Measurements from ENCODE around the gene AUH. TPM values are rescaled to one million over a fixed set of nuclear protein-coding genes. Genes with fewer than 3 reads are reported as not detected.

The AUH gene
- total and polyA plus RNA-seq, 2 experiments from 2014 or later = 9.9 to 18.3 TPM

- peaks cover 10% of the 10 kb centered on the region; the same call in 1 of the 2 replicates for H3K36me3 ChIP-seq (ENCODE audit: low read depth)
- H3K9me2 ChIP-seq (ENCODE audit: insufficient read depth) = no peaks in the 10 kb centered on the region
Observed at GRCh38 chr9:91341258-91341746, 20.4 kb downstream of the AUH start.

GRCh38 chr9:91340395-91340967 lies 21.2 kb downstream of the AUH start:
- Histone ChIP-seq H3K4me1 (ENCODE audit: insufficient read depth) (no peaks in the 10 kb centered on the region), H3K9ac (no peak overlapping the region), H3K4me2 (ENCODE audit: unreplicated experiment) (no peak overlapping the region), H3K9me3 (ENCODE audit: low read depth) (no peaks in the 10 kb centered on the region), H3K79me2 (ENCODE audit: insufficient read depth) (peaks cover 19% of the 10 kb centered on the region), H3K36me3 (ENCODE audit: low read depth) (peaks cover 10% of the 10 kb centered on the region; the same call in 1 of the 2 replicates), H4K20me1 (ENCODE audit: insufficient read depth) (no peaks in the 10 kb centered on the region), H2AFZ (no peak overlapping the region), H3K9me2 (ENCODE audit: insufficient read depth) (no peaks in the 10 kb centered on the region), H3K4me3 (no peak overlapping the region), H3K27ac (no peak overlapping the region), H3K27me3 (replicated peaks; ENCODE audit: insufficient read depth) (no peaks in the 10 kb centered on the region), H3F3A (ENCODE audit: insufficient read depth) (no peaks in the 10 kb centered on the region)
- no peak for DNase-seq
- WGBS, 2 experiments (ENCODE audit: low coverage in 1 of 2, low lambda C conversion rate in 2 of 2, missing lambda C conversion rate in 2 of 2) = 95 to 96% methylated on average over 1 of the region's 1 CpG
- in situ Hi-C loops (cut with MboI) = no loop called here
- TF ChIP-seq EZH2 (IDR thresholded peaks at IDR 0.05; ENCODE audit: insufficient read depth, poor library complexity, severe bottlenecking) (no peak), EZH2phosphoT487 (IDR thresholded peaks at IDR 0.05; ENCODE audit: insufficient read depth, low read depth) (no peak)

More at GRCh38 chr9:91341258-91341746, 20.4 kb downstream of the AUH start:
- Histone ChIP-seq H4K20me1 (ENCODE audit: insufficient read depth) (no peaks in the 10 kb centered on the region), H3K4me2 (ENCODE audit: unreplicated experiment) (no peak overlapping the region), H3K79me2 (ENCODE audit: insufficient read depth) (peaks cover 23% of the 10 kb centered on the region), H3K4me1 (ENCODE audit: insufficient read depth) (no peaks in the 10 kb centered on the region), H3F3A (ENCODE audit: insufficient read depth) (no peaks in the 10 kb centered on the region), H3K9ac (no peak overlapping the region), H3K27ac (no peak overlapping the region), H3K4me3 (no peak overlapping the region), H2AFZ (no peak overlapping the region), H3K27me3 (replicated peaks; ENCODE audit: insufficient read depth) (no peaks in the 10 kb centered on the region), H3K9me3 (ENCODE audit: low read depth) (no peaks in the 10 kb centered on the region)
- TF ChIP-seq EZH2phosphoT487 (IDR thresholded peaks at IDR 0.05; ENCODE audit: insufficient read depth, low read depth) (no peak), EZH2 (IDR thresholded peaks at IDR 0.05; ENCODE audit: insufficient read depth, poor library complexity, severe bottlenecking) (no peak)
- DNase-seq = no peak
- in situ Hi-C loops (cut with MboI) = no loop called here
- WGBS, 2 experiments (ENCODE audit: low coverage in 1 of 2, low lambda C conversion rate in 2 of 2, missing lambda C conversion rate in 2 of 2) = 93 to 96% methylated on average over 3 of the region's 3 CpGs

GRCh38 chr9:91338681-91339080 lies 23.0 kb downstream of the AUH start:
- Histone ChIP-seq H3F3A (ENCODE audit: insufficient read depth) (no peaks in the 10 kb centered on the region), H3K27me3 (replicated peaks; ENCODE audit: insufficient read depth) (no peaks in the 10 kb centered on the region), H3K27ac (no peak overlapping the region), H3K4me3 (no peak overlapping the region), H3K9me2 (ENCODE audit: insufficient read depth) (no peaks in the 10 kb centered on the region), H3K4me1 (ENCODE audit: insufficient read depth) (no peaks in the 10 kb centered on the region), H4K20me1 (ENCODE audit: insufficient read depth) (no peaks in the 10 kb centered on the region), H3K36me3 (ENCODE audit: low read depth) (peaks cover 10% of the 10 kb centered on the region; the same call in 1 of the 2 replicates), H3K4me2 (ENCODE audit: unreplicated experiment) (no peak overlapping the region), H3K79me2 (ENCODE audit: insufficient read depth) (peaks cover 9% of the 10 kb centered on the region), H3K9me3 (ENCODE audit: low read depth) (no peaks in the 10 kb centered on the region), H3K9ac (no peak overlapping the region), H2AFZ (no peak overlapping the region)
- TF ChIP-seq EZH2 (IDR thresholded peaks at IDR 0.05; ENCODE audit: insufficient read depth, poor library complexity, severe bottlenecking) (no peak), EZH2phosphoT487 (IDR thresholded peaks at IDR 0.05; ENCODE audit: insufficient read depth, low read depth) (no peak)
- in situ Hi-C loops (cut with MboI) = no loop called here
- DNase-seq = no peak

- TF ChIP-seq EZH2 (IDR thresholded peaks at IDR 0.05; ENCODE audit: insufficient read depth, poor library complexity, severe bottlenecking) = no peak
- TF ChIP-seq EZH2phosphoT487 (IDR thresholded peaks at IDR 0.05; ENCODE audit: insufficient read depth, low read depth) = no peak
- no peak for DNase-seq
- H3K36me3 ChIP-seq (ENCODE audit: low read depth) = peaks cover 4% of the 10 kb centered on the region; the same call in 1 of the 2 replicates
- H4K20me1 ChIP-seq (ENCODE audit: insufficient read depth) = no peaks in the 10 kb centered on the region
- no peak overlapping the region for H3K27ac ChIP-seq
- no peaks in the 10 kb centered on the region for H3K9me2 ChIP-seq (ENCODE audit: insufficient read depth)
- H3K4me3 ChIP-seq = no peak overlapping the region
- no peak overlapping the region for H3K9ac ChIP-seq
- WGBS, 2 experiments (ENCODE audit: low coverage in 1 of 2, low lambda C conversion rate in 2 of 2, missing lambda C conversion rate in 2 of 2) = 96 to 100% methylated on average over 1 of the region's 1 CpG
- H2AFZ ChIP-seq = no peak overlapping the region
- H3K27me3 ChIP-seq (replicated peaks; ENCODE audit: insufficient read depth) = no peaks in the 10 kb centered on the region
- in situ Hi-C loops (cut with MboI) = no loop called here
- H3K4me1 ChIP-seq (ENCODE audit: insufficient read depth) = no peaks in the 10 kb centered on the region
- H3F3A ChIP-seq (ENCODE audit: insufficient read depth) = no peaks in the 10 kb centered on the region
- no peaks in the 10 kb centered on the region; the same call in 1 of the 2 replicates for H3K79me2 ChIP-seq (ENCODE audit: insufficient read depth)
- no peaks in the 10 kb centered on the region for H3K9me3 ChIP-seq (ENCODE audit: low read depth)
- H3K4me2 ChIP-seq (ENCODE audit: unreplicated experiment) = no peak overlapping the region
Observed at GRCh38 chr9:91336786-91337185, 24.9 kb downstream of the AUH start.
